ENCODE results near the gene ELOVL6. TPM values are rescaled to one million over a fixed set of nuclear protein-coding genes. Genes with fewer than 3 reads are reported as not detected.
"Not testable (repeated sequence)": the region's sequence is repeated elsewhere in the genome, so short reads cannot be mapped to it uniquely, and the experiment has no call there.

Gene ELOVL6
- total and polyA plus RNA-seq, 11 donors, result 0.50 to 22.4 (median 2.9) TPM

- 97 to 100% (median 99%) methylated on average over 3 of the region's 3 CpGs for WGBS, 4 donors
- TF ChIP-seq CTCF (IDR thresholded peaks at IDR 0.05) (no peak), POLR2A (IDR thresholded peaks at IDR 0.05) (no peak)
These were observed 40.8 kb downstream of the ELOVL6 start for GRCh38 chr4:110157580-110157979.

DNA sequence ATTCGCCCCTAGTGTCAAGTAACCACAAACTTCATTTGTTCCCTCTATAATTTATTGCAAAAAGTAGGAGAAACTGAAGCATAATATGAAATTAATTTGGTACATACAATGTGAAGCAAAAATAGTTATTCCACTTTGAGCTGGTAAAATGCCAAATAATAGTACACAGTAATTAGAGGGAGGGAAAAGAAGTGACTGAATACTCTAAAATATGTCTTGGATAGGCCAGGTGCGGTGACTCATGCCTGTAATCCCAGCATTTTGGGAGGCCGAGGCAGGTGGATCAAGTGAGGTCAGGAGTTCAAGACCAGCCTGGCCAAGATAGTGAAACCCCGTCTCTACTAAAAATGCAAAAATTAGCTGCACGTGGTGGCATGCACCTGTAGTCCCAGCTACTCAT lies 41.2 kb downstream of the ELOVL6 start:
- H3K27me3 ChIP-seq, DNase-seq: not testable (repeated sequence)
- 74 to 92% (median 84%) methylated on average over 5 of the region's 5 CpGs for WGBS, 4 donors

More at GRCh38 chr4:110157580-110157979, 40.8 kb downstream of the ELOVL6 start:
- no peak for DNase-seq
- no peak for ATAC-seq
- H3K4me1 ChIP-seq, result no peaks in the 10 kb centered on the region
- H3K27ac ChIP-seq, result no peak overlapping the region
- H3K36me3 ChIP-seq, result no peaks in the 10 kb centered on the region
- no peak overlapping the region for H3K4me3 ChIP-seq
- no peaks in the 10 kb centered on the region for H3K27me3 ChIP-seq
- peaks cover 0 to 12% (median 0%) of the 10 kb centered on the region in 12 donors for H3K9me3 ChIP-seq
- intact Hi-C loops (cut with DNase I), result no loop called here

GRCh38 chr4:110156442-110156841 lies 42.0 kb downstream of the ELOVL6 start:
- intact Hi-C loops (cut with DNase I), result no loop called here
- H3K4me1 ChIP-seq, result no peaks in the 10 kb centered on the region
- H3K27me3 ChIP-seq, result no peaks in the 10 kb centered on the region
- peaks cover 0 to 1% (median 0%) of the 10 kb centered on the region in 12 donors for H3K9me3 ChIP-seq
- H3K27ac ChIP-seq, result no peak overlapping the region
- ATAC-seq (no peak), DNase-seq (no peak)
- H3K36me3 ChIP-seq, result no peaks in the 10 kb centered on the region
- TF ChIP-seq CTCF (IDR thresholded peaks at IDR 0.05) (no peak), POLR2A (IDR thresholded peaks at IDR 0.05) (no peak)
- WGBS, 4 donors, result 91 to 97% (median 94%) methylated on average over 6 of the region's 6 CpGs
- H3K4me3 ChIP-seq, result no peak overlapping the region

More for the DNA sequence above, 41.2 kb downstream of the ELOVL6 start:
- H3K4me1 ChIP-seq; intact Hi-C loops (cut with DNase I); H3K4me3 ChIP-seq; ATAC-seq; H3K36me3 ChIP-seq; H3K9me3 ChIP-seq; H3K27ac ChIP-seq: not testable (repeated sequence)

- TF ChIP-seq POLR2A (IDR thresholded peaks at IDR 0.05), result no peak
- no peak for TF ChIP-seq CTCF (IDR thresholded peaks at IDR 0.05)
- 71 to 88% (median 76%) methylated on average over 4 of the region's 4 CpGs for WGBS, 4 donors
- intact Hi-C loops (cut with DNase I), result no loop called here
- Histone ChIP-seq H3K4me1 (no peaks in the 10 kb centered on the region), H3K4me3 (no peak overlapping the region), H3K27ac (no peak overlapping the region), H3K36me3 (no peaks in the 10 kb centered on the region), H3K27me3 (no peaks in the 10 kb centered on the region), H3K9me3 (no peaks in the 10 kb centered on the region)
- DNase-seq, result no peak
- no peak for ATAC-seq
These were observed 42.8 kb downstream of the ELOVL6 start for GRCh38 chr4:110155654-110156053.

DNA sequence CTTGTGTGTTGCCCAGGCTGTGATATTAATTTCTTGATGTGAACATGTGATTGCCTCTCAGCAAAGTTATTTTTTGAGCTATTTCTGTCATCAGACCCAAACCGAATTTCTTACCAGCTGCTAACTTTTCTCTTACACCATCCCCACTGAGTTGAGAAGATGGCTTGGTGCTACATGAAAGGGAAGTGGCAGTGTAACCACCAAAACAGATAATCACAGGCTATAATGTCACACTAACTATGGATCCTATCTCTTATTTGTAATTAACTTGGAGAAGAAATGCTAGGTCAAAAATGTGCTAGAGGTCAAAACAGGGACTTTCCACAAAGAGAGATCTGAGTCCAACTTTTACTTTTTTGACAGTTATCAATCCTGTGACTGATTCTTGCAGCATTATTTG lies 43.8 kb downstream of the ELOVL6 start:
- no peaks in the 10 kb centered on the region for H3K36me3 ChIP-seq
- ATAC-seq, result no peak
- intact Hi-C loops (cut with DNase I), result no loop called here
- no peaks in the 10 kb centered on the region for H3K27me3 ChIP-seq
- no peak overlapping the region for H3K4me3 ChIP-seq
- no peak overlapping the region for H3K27ac ChIP-seq
- no peak for TF ChIP-seq CTCF (IDR thresholded peaks at IDR 0.05)
- no peak for TF ChIP-seq POLR2A (IDR thresholded peaks at IDR 0.05)
- 66 to 83% (median 74%) methylated on average over 1 of the region's 1 CpG for WGBS, 4 donors
- H3K9me3 ChIP-seq, result no peaks in the 10 kb centered on the region
- no peaks in the 10 kb centered on the region for H3K4me1 ChIP-seq
- DNase-seq, result no peak
